HG02870 (cell line): Measurements from ENCODE around the gene GNB5.

Experiments
- ATAC-seq: cut with Tn5 transposase; IDR thresholded peaks from one replicate; pipeline ENCODE4 v1.9.1; 2021; ENCODE audit warnings: mild to moderate bottlenecking, moderate library complexity; ENCODE audit not compliant: unreplicated experiment

The GNB5 gene

DNA sequence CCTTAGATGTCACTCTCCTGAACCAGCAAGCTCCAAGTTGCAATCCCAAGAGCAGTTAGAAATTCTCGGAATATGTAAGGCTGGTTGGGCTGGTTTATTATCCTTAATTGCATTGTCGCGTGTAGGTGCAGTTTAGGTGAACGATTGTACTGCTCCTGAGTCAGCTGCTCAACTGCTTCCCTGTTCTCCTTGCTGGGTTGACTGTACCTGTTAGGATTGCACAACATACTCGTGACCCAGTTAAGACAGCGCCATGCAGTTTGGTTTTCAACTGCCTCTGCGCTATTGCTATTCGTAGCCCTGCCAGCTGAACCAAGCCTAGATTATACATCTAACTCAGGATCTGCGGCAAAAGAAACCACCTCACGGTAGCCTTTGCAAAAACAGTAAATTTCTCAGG is 119.6 kb downstream of the GNB5 start:
- no peak for ATAC-seq

DNA sequence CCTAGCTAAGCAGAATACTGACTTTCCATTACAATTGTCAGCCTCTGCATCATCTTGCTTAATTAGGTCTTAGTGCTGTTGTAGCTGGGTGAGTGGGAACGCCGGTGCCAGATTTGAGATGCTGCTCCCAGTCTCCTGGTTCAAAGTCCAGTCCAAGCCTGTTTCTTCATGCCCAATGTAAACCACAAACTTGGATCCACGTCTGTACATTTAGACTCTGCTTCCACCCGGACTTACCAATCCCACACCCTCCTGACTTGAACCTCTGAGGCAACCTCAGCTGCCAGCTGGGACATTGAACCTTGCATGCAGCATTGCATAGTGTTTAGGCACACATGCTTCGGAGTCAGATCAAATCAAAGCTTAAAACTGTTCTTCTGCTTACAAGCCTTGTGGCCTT is 121.6 kb downstream of the GNB5 start:
- ATAC-seq, result no peak

- ATAC-seq, result no peak
Measured at GRCh38 chr15:52068004-52068615, 123.1 kb downstream of the GNB5 start.

- no peak for ATAC-seq
Measured at GRCh38 chr15:52067545-52067926, 123.7 kb downstream of the GNB5 start.

DNA sequence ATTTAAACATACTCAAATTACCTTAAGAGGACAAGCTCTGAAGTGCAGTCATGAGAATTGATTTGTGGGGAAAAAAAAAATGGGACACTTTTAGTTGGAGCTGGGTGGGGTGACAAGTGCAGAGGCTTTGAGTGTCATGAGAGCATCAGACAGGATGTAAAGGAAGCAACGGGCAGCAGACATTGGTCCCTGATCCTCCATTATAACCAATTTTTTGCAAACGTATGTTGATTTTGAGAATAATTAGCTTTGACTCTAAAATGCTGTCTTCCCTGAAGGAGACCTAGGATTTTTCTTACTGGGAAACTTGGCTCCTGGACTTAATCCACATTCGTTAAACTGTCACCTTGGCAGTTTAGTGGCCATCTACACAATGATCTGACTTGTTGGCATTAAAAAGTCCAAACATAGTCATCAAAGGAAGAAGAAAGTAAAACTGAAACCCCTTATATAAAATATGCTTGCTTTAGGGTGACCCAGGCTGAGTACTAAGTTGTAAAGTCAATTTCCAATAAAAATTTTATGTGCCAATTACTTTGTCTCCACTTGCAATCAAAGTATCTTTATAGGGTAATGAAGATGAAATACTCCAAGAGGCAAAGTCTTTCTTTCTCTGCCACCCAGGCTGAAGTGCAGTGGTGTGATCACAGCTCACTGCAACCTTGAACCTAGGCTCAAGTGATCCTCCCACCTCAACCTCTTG is 124.2 kb downstream of the GNB5 start:
- ATAC-seq, result no peak
